ENCODE measurements around the gene CNOT3.

Gene CNOT3

GRCh38 chr19:54123682-54124081 lies 13.9 kb upstream of the CNOT3 start:
- DNase-seq = no peak

DNA sequence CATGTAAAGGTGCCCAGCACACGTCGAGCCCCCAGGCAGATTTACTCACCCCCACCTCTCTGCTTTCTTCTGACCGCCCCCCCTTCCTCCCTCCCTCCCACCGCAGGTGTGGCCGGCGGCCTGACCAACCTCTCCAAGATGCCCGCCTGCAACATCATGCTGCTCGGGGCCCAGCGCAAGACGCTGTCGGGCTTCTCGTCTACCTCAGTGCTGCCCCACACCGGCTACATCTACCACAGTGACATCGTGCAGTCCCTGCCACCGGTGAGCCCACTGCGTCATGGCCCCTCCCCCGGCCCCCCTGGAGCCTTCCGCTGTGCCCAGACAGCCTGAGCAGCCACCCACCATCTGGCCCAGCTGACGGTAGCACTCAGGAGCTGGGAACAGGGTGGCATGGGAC lies 13.2 kb upstream of the CNOT3 start:
- DNase-seq = no peak

- no peak for DNase-seq
Measured at GRCh38 chr19:54125713-54126112, 11.8 kb upstream of the CNOT3 start.

- no peak for DNase-seq
Measured at GRCh38 chr19:54127688-54128440, 9.7 kb upstream of the CNOT3 start.

- no peak for DNase-seq
Measured at GRCh38 chr19:54128441-54128725, 9.2 kb upstream of the CNOT3 start.

GRCh38 chr19:54128796-54129616 lies 8.6 kb upstream of the CNOT3 start:
- no peak for DNase-seq

DNA sequence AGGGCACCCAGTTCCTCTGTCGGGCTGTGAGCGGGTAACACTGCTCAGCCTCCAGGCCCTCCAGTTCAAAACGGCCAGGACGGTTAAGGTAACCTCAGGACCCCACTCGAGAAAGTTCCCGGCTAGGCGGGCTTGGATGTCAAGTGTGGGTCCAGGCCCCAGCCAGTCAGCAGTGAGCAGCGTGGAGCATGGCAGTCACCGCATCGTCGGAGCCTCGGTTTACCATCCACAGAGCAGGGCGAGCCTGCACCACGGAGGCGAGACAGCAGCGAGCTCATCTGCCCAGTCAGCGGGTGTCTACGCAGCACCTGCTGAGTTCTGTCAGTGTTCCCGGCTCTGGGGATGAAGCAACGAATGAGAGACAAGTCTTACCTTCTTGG lies 8.0 kb upstream of the CNOT3 start:
- DNase-seq = no peak

DNA sequence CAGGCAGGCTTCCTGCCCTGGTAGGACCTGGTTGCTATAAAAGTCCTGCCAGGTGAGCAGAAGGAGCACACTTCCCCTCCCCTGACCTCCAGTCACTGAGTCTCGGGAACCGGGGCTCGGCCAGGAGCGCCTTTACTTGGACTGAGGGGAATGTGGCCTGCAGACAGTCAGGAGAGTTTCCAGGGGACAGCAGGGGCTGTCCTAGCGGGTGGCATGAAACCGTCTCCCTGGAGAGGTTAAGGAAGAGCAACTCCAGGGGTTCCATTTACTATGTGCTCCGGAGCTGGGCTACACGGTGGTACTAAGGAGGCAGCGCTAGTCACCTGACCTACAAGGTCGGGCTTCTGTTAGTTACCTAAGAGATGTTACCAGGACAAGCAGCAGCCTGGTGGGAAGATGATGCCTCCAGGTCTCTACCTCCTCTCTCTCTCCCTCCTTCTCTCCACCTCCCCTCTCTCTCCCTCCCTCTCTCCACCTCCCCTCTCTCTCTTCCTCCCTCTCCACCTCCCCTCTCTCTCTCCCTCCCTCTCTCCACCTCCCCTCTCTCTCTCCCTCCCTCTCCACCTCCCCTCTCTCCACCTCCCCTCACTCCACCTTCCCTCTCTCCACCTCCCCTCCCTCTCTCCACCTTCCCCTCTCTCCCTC lies 4.1 kb upstream of the CNOT3 start:
- no peak for DNase-seq

DNA sequence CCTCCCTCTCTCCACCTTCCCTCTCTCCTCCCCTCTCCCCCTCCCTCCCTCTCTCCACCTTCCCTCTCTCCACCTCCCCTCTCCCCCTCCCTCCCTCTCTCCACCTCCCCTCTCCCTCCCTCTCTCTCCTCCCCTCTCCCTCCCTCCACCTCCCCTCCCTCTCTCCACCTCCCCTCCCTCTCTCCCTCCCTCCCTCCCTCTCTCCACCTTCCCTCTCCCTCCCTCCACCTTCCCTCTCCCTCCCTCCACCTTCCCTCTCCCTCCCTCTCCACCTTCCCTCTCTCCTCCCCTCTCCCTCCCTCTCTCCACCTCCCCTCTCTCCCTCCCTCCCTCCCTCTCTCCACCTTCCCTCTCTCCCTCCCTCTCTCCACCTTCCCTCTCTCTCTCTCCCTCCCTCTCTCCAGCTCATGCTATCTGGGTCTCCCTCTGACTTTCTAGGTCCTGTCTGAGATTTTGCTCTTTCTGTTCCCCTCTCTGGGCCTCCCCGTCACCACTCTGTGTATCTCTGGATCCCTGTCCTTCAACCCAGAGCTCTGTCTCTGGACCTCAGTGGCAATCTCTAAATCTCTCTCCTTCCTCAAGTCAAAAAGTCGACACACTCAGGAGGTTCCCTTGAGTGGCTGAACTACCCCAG lies 3.5 kb upstream of the CNOT3 start:
- no peak for DNase-seq

DNA sequence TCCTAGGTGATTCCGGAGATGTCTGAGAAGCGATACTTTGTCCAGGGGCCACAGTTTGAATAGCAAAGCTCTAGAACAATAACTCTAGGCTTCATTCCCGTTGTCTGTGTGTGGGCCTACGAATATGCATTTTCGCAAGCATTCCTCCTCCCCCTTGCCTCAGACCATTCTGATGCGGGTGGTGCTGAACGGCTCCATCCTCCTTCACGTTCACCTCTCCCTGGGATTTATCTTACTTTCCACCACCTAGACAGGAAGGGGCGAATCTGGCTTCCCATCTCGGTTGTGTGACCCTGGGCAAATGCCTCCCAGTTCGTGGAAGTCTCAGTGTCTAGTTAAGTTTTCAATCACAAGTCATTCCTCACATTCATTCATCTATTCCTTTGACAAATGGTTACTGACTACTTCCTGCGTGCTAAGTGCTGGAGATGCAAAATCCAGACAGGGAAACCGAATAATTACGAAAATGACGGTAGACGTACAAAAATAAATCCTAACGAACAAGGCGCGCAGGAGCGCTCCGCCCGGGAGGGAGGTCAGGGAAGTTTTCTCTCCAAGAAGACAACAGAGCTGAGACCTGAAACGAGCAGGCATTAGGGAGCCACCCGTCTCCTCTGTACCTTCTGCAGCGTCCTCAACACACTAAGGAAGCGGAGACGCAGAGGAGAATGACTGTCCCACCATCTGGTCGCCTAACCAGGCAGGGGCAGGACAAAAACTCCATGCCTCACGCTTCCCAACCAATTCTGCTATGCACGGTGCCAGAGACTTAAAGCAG lies 1.3 kb upstream of the CNOT3 start:
- no peak for DNase-seq

DNA sequence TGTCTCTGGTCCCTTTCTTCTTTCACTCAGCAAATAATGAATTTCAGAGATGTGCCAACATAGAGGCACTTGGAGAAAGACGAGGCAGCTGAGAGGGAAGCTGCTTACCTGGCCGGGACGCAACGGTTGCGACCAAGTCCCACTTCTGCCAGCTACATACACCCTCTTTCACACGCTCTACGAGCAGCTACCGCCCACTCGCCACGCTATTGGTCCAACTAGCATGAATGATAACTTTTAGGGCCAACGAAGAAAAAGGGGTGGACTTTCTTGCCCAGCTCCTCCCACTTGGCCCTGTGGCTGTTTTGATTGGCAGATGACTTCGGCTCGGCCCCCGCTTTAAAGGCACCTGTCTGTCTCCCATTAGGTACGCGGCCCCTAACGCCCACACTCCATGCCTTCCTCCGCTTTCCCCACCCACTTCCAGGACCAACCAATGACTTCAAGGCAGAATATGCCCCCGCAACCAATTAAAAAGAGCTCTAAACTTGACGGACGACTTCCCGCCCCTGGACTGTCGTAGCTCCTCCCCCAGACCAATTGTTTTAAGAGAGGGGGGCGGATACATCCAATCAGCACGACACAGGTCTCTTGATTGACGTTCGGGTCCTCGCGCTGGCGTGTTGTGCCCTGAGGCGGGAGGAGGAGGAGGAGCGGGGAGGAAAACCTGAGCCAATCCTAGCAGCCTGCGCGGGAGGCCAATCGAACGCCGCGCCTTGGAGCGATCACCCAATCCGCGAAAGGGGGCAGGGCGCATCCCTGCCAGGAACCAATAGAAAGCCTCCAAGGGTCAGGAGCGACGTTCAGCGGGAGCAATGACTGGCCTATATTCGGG lies 481 bp upstream of the CNOT3 start:
- peak; percentile 100 for DNase-seq

DNA sequence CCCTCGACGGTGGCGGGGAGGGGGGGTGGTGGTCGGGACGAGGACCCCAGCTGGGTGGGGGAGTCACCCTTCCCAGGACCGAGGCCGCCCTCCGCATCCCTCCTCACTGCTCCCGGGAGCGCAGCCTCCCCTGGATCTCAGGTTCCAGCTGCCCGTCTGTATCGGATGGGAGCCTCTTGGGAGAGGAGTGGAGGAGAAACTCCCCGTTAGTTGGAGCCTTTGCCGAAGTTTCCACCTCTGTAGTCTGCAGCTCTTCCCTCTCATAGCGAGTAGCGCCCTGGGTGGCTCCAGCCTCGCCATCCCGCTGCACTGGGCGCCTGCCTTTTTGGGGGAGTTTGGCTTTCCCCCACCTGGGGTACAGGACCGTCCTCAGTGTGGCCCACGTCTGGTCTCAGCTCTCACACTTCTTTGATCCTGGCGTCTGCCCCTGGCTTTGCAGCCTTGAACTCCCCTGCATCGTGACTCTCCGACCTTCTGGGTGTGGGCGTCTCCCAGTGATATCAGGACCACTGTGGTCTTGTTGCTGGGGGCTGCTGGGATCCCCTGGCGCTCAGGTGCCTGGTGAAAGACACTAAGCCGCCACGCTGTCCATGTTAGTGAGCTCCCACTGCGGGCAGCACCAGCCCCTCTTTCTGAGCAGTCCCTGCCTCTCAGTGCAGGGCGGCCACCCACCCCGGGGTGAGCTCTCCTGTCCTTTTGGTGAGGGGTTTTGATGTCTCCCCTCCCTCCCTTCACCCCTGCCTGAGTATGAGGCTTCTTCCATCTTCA lies 1.1 kb downstream of the CNOT3 start:
- no peak for DNase-seq

DNA sequence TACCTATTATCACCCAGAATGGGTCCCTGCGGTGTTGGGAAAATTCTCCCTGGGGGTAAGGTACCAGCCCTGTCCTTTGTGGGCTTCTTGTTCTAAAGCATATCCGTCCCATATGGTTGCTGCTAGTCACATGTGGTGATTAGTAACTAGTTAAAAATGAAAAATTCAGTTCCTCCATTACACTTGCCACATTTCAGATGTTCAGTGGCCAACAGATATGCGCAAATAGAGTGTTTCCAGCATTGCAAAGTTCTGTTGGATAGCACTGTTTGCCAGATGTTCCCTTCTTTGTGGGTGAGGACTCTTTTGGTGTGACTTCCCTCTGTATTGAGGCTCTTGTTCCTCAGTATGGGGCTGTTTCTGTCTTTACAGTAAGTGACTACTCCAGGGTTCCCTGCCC lies 3.8 kb downstream of the CNOT3 start:
- no peak for DNase-seq

GRCh38 chr19:54142166-54142780 lies 4.7 kb downstream of the CNOT3 start:
- no peak for DNase-seq

DNA sequence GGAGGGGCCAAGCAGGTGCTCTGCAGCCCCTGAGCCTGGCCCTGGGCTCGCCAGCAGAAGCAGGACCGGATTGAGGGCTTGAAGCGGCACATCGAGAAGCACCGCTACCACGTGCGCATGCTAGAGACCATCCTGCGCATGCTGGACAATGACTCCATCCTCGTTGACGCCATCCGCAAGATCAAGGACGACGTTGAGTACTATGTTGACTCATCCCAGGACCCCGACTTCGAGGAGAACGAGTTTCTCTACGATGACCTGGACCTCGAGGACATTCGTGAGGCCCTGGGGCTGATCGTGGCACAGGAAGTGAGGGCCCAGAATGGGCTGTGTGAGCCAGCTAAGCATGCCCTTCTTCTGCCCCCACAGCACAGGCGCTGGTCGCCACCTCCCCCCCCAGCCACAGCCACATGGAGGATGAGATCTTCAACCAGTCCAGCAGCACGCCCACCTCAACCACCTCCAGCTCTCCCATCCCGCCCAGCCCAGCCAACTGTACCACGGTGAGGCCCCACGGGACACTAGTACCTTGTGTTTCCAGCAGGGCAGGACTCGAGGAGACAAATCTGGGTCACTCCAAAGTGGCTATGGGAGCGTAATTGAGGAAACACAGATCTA lies 8.1 kb downstream of the CNOT3 start:
- DNase-seq = no peak

DNA sequence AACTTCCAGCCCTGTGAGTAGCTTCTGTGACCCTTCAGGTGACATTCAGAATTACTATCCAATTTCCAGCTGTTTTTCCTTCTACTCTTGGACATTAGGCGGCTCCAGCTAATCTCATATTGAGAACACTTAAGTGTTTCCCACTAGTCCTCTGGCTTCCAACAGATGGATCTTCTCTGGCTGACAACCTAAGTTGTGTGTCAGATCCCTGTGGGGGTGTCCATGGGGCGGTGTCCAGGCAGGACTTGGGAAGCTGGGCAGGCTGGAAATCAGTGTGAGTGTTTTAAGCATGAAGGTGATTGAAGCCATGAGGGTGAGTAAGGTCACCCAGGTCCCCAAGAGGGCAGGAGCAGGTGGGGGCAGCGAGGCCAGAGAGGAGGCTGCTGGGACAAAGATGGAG lies 10.1 kb downstream of the CNOT3 start:
- no peak for DNase-seq

DNA sequence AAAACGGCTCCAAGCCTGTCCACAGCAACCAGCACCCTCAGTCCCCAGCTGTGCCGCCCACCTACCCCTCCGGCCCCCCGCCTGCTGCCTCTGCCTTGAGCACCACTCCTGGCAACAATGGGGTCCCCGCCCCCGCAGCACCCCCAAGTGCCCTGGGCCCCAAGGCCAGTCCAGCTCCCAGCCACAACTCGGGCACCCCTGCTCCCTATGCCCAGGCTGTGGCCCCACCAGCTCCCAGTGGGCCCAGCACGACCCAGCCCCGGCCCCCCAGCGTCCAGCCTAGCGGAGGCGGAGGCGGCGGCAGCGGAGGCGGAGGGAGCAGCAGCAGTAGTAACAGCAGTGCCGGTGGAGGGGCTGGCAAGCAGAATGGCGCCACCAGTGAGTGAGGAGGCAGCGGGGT lies 10.6 kb downstream of the CNOT3 start:
- DNase-seq = no peak

DNA sequence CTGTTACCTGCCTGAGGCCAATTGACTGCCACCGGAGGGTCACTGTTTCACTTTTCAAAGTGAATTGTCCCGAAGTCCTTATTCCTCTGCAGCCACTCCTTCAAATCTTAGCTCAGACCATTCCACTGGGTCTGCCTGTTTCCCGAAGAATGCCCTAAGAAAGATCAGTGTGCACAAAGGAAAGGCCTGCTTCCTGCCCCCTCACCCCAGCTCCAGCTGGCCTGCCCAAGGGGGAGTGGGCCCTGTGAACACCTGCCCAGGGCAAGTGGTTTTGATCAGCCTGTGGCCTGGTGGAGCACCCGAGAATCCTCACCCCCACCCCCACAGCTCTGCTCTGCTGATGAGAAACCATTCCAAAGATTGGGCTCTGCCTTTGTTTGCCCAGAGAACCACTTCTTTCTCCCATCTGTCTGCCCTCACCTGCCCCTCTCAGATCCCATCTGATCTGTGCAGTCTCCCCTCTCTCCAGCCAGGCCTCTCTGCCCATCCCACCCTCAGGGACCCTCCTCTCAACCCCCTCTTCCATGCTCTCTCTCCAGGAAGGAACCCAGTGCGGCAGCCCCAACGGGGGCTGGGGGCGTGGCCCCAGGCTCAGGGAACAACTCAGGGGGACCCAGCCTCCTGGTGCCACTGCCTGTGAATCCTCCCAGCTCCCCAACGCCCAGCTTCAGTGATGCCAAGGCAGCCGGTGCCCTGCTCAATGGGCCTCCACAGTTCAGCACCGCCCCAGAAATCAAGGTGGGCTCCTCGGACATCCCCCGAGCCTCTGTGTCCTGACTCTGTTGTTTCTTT lies 11.7 kb downstream of the CNOT3 start:
- DNase-seq = no peak

DNA sequence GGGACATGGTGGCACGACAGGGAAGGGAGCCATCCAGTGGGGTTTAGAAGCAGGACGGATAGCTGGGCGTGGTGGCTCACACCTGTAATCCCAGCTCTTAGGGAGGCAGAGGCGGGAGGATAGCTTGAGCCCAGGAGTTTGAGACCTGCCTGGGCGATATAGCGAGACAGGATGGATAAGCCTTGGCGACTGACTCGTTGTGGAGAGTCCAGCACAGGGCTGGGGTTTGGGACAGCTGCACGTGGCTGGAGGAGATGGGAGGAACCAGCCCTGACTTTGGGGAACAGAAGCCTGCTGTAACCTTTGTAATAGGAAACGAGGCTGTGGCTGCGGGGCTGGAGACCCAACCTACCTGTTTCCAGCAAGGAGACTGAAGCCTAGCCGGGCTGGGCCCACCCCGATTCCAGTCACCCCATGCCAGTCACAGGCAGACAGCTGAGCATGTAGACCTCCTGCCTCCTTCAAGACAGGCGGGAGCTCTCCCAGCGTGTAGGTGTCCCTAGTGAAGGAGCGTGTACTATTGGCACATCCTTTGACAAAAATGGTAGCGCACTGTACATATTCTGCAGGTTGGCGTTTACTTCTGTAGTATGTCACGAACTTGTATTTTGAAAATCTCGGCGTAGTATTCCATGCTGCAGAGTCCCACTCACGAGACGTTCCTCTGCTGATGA lies 13.9 kb downstream of the CNOT3 start:
- no peak for DNase-seq
